HepG2 (cell line): ENCODE measurements around the gene YPEL3. TPM values are rescaled to one million over a fixed set of nuclear protein-coding genes. Genes with fewer than 3 reads are reported as not detected.

Experiments used
- CEBPG ChIP-seq: IDR thresholded peaks from 2 replicates; pipeline ENCODE4 v1.6.1; 2016
- ETS1 ChIP-seq: sonication (generic); formaldehyde crosslinking; IDR thresholded peaks from 2 replicates; pipeline ENCODE4 v1.4.0; 2020; ENCODE audit warnings: missing genetic modification reagents
- GMEB1 ChIP-seq: sonication (generic); formaldehyde crosslinking; IDR thresholded peaks from 2 replicates; pipeline ENCODE4 v1.5.1; 2020; ENCODE audit warnings: missing genetic modification reagents, mild to moderate bottlenecking, borderline replicate concordance
- KDM3A ChIP-seq: IDR thresholded peaks from 2 replicates; pipeline ENCODE4 v1.6.1; 2018; ENCODE audit warnings: low read depth, missing compliant biosample characterization
- LBX2 ChIP-seq: sonication (generic); formaldehyde crosslinking; IDR thresholded peaks from 2 replicates; pipeline ENCODE4 v1.5.0; 2020; ENCODE audit warnings: missing genetic modification reagents, mild to moderate bottlenecking, borderline replicate concordance
- LCORL ChIP-seq, 2 experiments: fragments of 450-650 bp in 1 of 2; sonication (generic) in 1 of 2; formaldehyde crosslinking in 1 of 2; IDR thresholded peaks; 2 replicates each; pipeline versions ENCODE4 v1.5.0 to v1.6.1; 2017 to 2020; ENCODE audit warnings: antibody characterized with exemption in 1 of 2, missing genetic modification reagents in 1 of 2
- MAFF ChIP-seq: IDR thresholded peaks from 2 replicates; pipeline ENCODE4 v1.6.1; 2011; ENCODE audit warnings: low read depth, low read length, improper control_type of control experiment
- MTERF4 ChIP-seq: sonication (generic); formaldehyde crosslinking; IDR thresholded peaks from 2 replicates; pipeline ENCODE4 v1.8.0; 2023; ENCODE audit warnings: mild to moderate bottlenecking, missing genetic modification reagents
- NFE2L1 ChIP-seq: sonication (generic); formaldehyde crosslinking; IDR thresholded peaks from 2 replicates; pipeline ENCODE4 v1.4.0; 2020; ENCODE audit warnings: missing genetic modification reagents, mild to moderate bottlenecking, borderline replicate concordance
- STAG1 ChIP-seq: sonication (generic); formaldehyde crosslinking; IDR thresholded peaks from 2 replicates; pipeline ENCODE4 v1.4.0; 2020; ENCODE audit warnings: missing genetic modification reagents
- USF2 ChIP-seq, 2 experiments: sonication (generic) in 1 of 2; formaldehyde crosslinking in 1 of 2; IDR thresholded peaks; 2 replicates each; pipeline versions ENCODE4 v1.5.1 to v1.6.1; 2011 to 2020; ENCODE audit warnings: borderline replicate concordance in 1 of 2, low read depth in 1 of 2, low read length in 1 of 2, mild to moderate bottlenecking in 1 of 2, missing genetic modification reagents in 1 of 2, moderate library complexity in 1 of 2
- ZNF12 ChIP-seq: sonication (generic); formaldehyde crosslinking; IDR thresholded peaks from 2 replicates; pipeline ENCODE4 v1.5.0; 2020; ENCODE audit warnings: missing genetic modification reagents
- ZNF235 ChIP-seq: sonication (generic); formaldehyde crosslinking; IDR thresholded peaks from 2 replicates; pipeline ENCODE4 v1.8.1; 2023; ENCODE audit warnings: mild to moderate bottlenecking, missing genetic modification reagents, borderline replicate concordance
- ZNF549 ChIP-seq: sonication (generic); formaldehyde crosslinking; IDR thresholded peaks from 2 replicates; pipeline ENCODE4 v1.5.0; 2020; ENCODE audit warnings: missing genetic modification reagents
- ZNF709 ChIP-seq: sonication (generic); formaldehyde crosslinking; IDR thresholded peaks from 2 replicates; pipeline ENCODE4 v1.5.0; 2020; ENCODE audit warnings: mild to moderate bottlenecking, missing genetic modification reagents
- ZNF766 ChIP-seq: sonication (generic); formaldehyde crosslinking; IDR thresholded peaks from 2 replicates; pipeline ENCODE4 v1.5.0; 2020; ENCODE audit warnings: missing genetic modification reagents, borderline replicate concordance
- ZSCAN31 ChIP-seq: sonication (generic); formaldehyde crosslinking; IDR thresholded peaks from 2 replicates; pipeline ENCODE4 v1.5.0; 2020; ENCODE audit warnings: low read depth, mild to moderate bottlenecking, missing genetic modification reagents
- polyA plus RNA-seq, 8 experiments: library from polyadenylated mRNA; depleted of rRNA in 3 of 8; stranded (reverse) in 7 of 8; unstranded in 1 of 8; fragments of >200 nt; fragmentation: Illumina TruSeq in 4 of 8; extraction: Trizol in 4 of 8; gene quantifications; 2 replicates each; pipeline versions ENCODE4 v1.2.1 to v1.2.3, GENCODE V29; 2011 to 2016; ENCODE audit warnings: low read depth in 4 of 8, missing spikeins in 1 of 8, mixed read lengths in 1 of 8; ENCODE audit not compliant: insufficient read depth in 1 of 8
- total RNA-seq, 5 experiments: library from RNA; depleted of rRNA; stranded (reverse); fragments of >200 nt; fragmentation: Illumina TruSeq; extraction: Trizol; gene quantifications; 2 replicates each; pipeline ENCODE4 v1.2.3, GENCODE V29; 2016; ENCODE audit warnings: low read depth in 1 of 5

Gene YPEL3
- total and polyA plus RNA-seq, 2 of the 13 experiments (the other 11 are each of a cell fraction or from before 2014, with no cell fraction given) = 5.4 to 47.0 TPM

GRCh38 chr16:30065102-30065942 is 30.7 kb downstream of the YPEL3 start, which contains the start of gene ALDOA (continued):
- TF ChIP-seq ZNF549 (CRISPR knock-in tag) = no peak
- TF ChIP-seq ZSCAN31 = peak; percentile 96
- peak; percentile 98 for TF ChIP-seq ZNF709 (CRISPR knock-in tag)
- TF ChIP-seq ETS1 (CRISPR knock-in tag) = 0 out of 2 replicates have a peak, but pooled peaks have one; percentile 91
- TF ChIP-seq KDM3A (CRISPR knock-in tag) = peak; percentile 70; the same call in 1 of the 2 replicates
- peak; percentile 100 for TF ChIP-seq NFE2L1 (CRISPR knock-in tag)
- TF ChIP-seq USF2 (IDR thresholded peaks at IDR 0.05; ENCODE audit: low read depth, low read length) = no peak; the same call in 1 of the 2 replicates
- TF ChIP-seq USF2 (CRISPR knock-in tag; IDR thresholded peaks at IDR 0.05; ENCODE audit: borderline replicate concordance) = peak; percentile 75; the same call in 1 of the 2 replicates
- peak; percentile 97 for TF ChIP-seq LBX2 (CRISPR knock-in tag)
- TF ChIP-seq STAG1 (CRISPR knock-in tag) = no peak; the same call in 1 of the 2 replicates
- TF ChIP-seq MAFF = peak; percentile 68; the same call in 1 of the 2 replicates
- TF ChIP-seq ZNF766 (CRISPR knock-in tag) = peak; percentile 23; the same call in 1 of the 2 replicates
- peak; percentile 27; the same call in 1 of the 2 replicates for TF ChIP-seq CEBPG (CRISPR knock-in tag)
- peak; percentile 89 for TF ChIP-seq GMEB1 (CRISPR knock-in tag)
- TF ChIP-seq LCORL (IDR thresholded peaks at IDR 0.05) = no peak
- peak; percentile 99 for TF ChIP-seq LCORL (CRISPR knock-in tag; IDR thresholded peaks at IDR 0.05)
- TF ChIP-seq MTERF4 (CRISPR knock-in tag) = peak; percentile 97
- TF ChIP-seq ZNF12 (CRISPR knock-in tag) = peak; percentile 64
- peak; percentile 87 for TF ChIP-seq ZNF235 (CRISPR knock-in tag)
